GM23248 (cell line): ENCODE data around the gene KRTAP5-1.

Experiments
- EZH2 ChIP-seq: fragments of 200-600 bp; sonication (generic); IDR thresholded peaks from 2 replicates; pipeline ENCODE4 v1.6.1; 2018; ENCODE audit warnings: antibody characterized with exemption, mild to moderate bottlenecking; ENCODE audit not compliant: insufficient read depth, poor library complexity, severe bottlenecking
- EZH2phosphoT487 ChIP-seq: fragments of 200-600 bp; sonication (generic); IDR thresholded peaks from 2 replicates; pipeline ENCODE4 v1.6.1; 2018; ENCODE audit warnings: antibody characterized with exemption, moderate library complexity, mild to moderate bottlenecking, low read depth; ENCODE audit not compliant: insufficient read depth

DNA sequence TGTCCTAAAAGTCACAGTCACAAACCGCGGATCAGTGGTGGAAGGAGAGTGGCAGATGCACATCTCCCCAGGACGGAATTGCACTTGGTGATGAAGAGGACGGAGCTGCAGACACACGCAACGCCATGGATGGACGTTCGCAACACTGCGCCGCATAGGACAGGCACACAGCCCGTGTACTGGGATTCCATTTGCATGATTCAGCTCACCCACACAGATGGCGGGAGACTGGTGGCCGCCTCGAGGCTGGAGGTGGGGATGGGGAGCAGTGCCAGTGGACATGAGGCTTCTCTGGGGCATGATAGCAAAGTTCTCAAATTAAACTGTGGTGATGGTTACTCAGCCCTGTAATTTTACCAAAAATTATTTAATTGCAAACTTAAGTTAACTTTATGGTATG lies 50.4 kb downstream of the KRTAP5-1 start:
- TF ChIP-seq EZH2phosphoT487 (no peak), EZH2 (no peak)
